HTR-8/SVneo (cell line): Measurements from ENCODE around the gene TMIGD3.

Source experiments
- DNase-seq: peaks from one replicate; pipeline ENCODE4 v3.0.0; 2011; ENCODE audit warnings: low spot score, mixed read lengths; ENCODE audit not compliant: insufficient read length
- FAIRE-seq: peaks from 2 replicates; lab custom pipeline; 2011; peaks lifted over from hg19 to GRCh38; lab: Jason Lieb, UNC

TMIGD3 gene

GRCh38 chr1:111480674-111481073 lies 22.8 kb downstream of the TMIGD3 start:
- FAIRE-seq: no peak
- DNase-seq: no peak

- FAIRE-seq (no peak), DNase-seq (no peak)
These were observed 26.6 kb downstream of the TMIGD3 start for GRCh38 chr1:111476761-111477309.

GRCh38 chr1:111476214-111476613 lies 27.2 kb downstream of the TMIGD3 start:
- DNase-seq (no peak), FAIRE-seq (no peak)

- no peak for FAIRE-seq
These were observed 27.7 kb downstream of the TMIGD3 start for GRCh38 chr1:111475701-111476100.

GRCh38 chr1:111474521-111474920 lies 28.9 kb downstream of the TMIGD3 start:
- FAIRE-seq (no peak), DNase-seq (no peak)

More at GRCh38 chr1:111475701-111476100, 27.7 kb downstream of the TMIGD3 start:
- DNase-seq: no peak

- FAIRE-seq: no peak
- DNase-seq: no peak
These were observed 29.3 kb downstream of the TMIGD3 start for GRCh38 chr1:111474106-111474505.

GRCh38 chr1:111471538-111471937 lies 31.9 kb downstream of the TMIGD3 start:
- FAIRE-seq (no peak), DNase-seq (no peak)

- no peak for FAIRE-seq
- no peak for DNase-seq
These were observed 32.4 kb downstream of the TMIGD3 start for GRCh38 chr1:111471012-111471411.

- DNase-seq: no peak
- no peak for FAIRE-seq
These were observed 32.8 kb downstream of the TMIGD3 start for GRCh38 chr1:111470596-111470995.

GRCh38 chr1:111469539-111469938 lies 33.9 kb downstream of the TMIGD3 start:
- FAIRE-seq (no peak), DNase-seq (no peak)

GRCh38 chr1:111468717-111469100 lies 34.7 kb downstream of the TMIGD3 start:
- no peak for FAIRE-seq
- DNase-seq: no peak

GRCh38 chr1:111467865-111468716 lies 35.3 kb downstream of the TMIGD3 start:
- DNase-seq (no peak), FAIRE-seq (no peak)

- FAIRE-seq: no peak
- DNase-seq: no peak
These were observed 37.0 kb downstream of the TMIGD3 start for GRCh38 chr1:111466480-111466879.

- FAIRE-seq (no peak), DNase-seq (no peak)
These were observed 37.7 kb downstream of the TMIGD3 start for GRCh38 chr1:111465754-111466153.

GRCh38 chr1:111463029-111463683 lies 40.3 kb downstream of the TMIGD3 start:
- FAIRE-seq (no peak), DNase-seq (no peak)

- DNase-seq (no peak), FAIRE-seq (no peak)
These were observed 40.9 kb downstream of the TMIGD3 start for GRCh38 chr1:111462370-111463028.

GRCh38 chr1:111461765-111462164 lies 41.7 kb downstream of the TMIGD3 start:
- FAIRE-seq (no peak), DNase-seq (no peak)

- no peak for DNase-seq
- no peak for FAIRE-seq
These were observed 47.8 kb downstream of the TMIGD3 start for GRCh38 chr1:111455642-111456031.

- no peak for FAIRE-seq
- DNase-seq: no peak
These were observed 48.4 kb downstream of the TMIGD3 start for GRCh38 chr1:111454859-111455641.

GRCh38 chr1:111453706-111454105 lies 49.7 kb downstream of the TMIGD3 start:
- FAIRE-seq (no peak), DNase-seq (no peak)
